GM21381 (cell line): ENCODE results near the gene CXCR6.
A peak's percentile ranks its signal among the peaks of the same experiment; 100 is the strongest.
"Not testable (repeated sequence)": the region's sequence is repeated elsewhere in the genome, so short reads cannot be mapped to it uniquely, and the experiment has no call there.

ENCODE experiments used
- ATAC-seq: cut with Tn5 transposase; IDR thresholded peaks from one replicate; pipeline ENCODE4 v1.9.1; 2021; ENCODE audit warnings: mild to moderate bottlenecking, moderate library complexity; ENCODE audit not compliant: unreplicated experiment

The CXCR6 gene

GRCh38 chr3:45985532-45986302 is 42.5 kb downstream of the CXCR6 start:
- ATAC-seq: no peak

- ATAC-seq: no peak
These were observed 43.2 kb downstream of the CXCR6 start for GRCh38 chr3:45986303-45986982.

- no peak for ATAC-seq
These were observed 44.4 kb downstream of the CXCR6 start for GRCh38 chr3:45987368-45988291.

- no peak for ATAC-seq
These were observed 45.1 kb downstream of the CXCR6 start for GRCh38 chr3:45988362-45988761.

GRCh38 chr3:45988804-45989203 is 45.5 kb downstream of the CXCR6 start:
- no peak for ATAC-seq

GRCh38 chr3:45990181-45990580 is 46.9 kb downstream of the CXCR6 start:
- no peak for ATAC-seq

GRCh38 chr3:45991341-45991740 is 48.1 kb downstream of the CXCR6 start:
- ATAC-seq: no peak

GRCh38 chr3:45992133-45992729 is 49.0 kb downstream of the CXCR6 start:
- no peak for ATAC-seq

GRCh38 chr3:45992821-45993221 is 49.6 kb downstream of the CXCR6 start:
- no peak for ATAC-seq

- ATAC-seq: no peak
These were observed 50.3 kb downstream of the CXCR6 start for GRCh38 chr3:45993421-45994027.

GRCh38 chr3:45994419-45995235 is 51.4 kb downstream of the CXCR6 start:
- peak; percentile 28 for ATAC-seq

- peak; percentile 80 for ATAC-seq
These were observed 52.2 kb downstream of the CXCR6 start, which contains the start of gene FYCO1 for GRCh38 chr3:45995236-45996192. Gene FYCO1, minus strand, starts transcription at chr3:45995824. Its CDS starts 10,914 bp downstream, at chr3:45984910.

- ATAC-seq: not testable (repeated sequence)
These were observed 54.2 kb downstream of the CXCR6 start for GRCh38 chr3:45997499-45997898.

- no peak for ATAC-seq
These were observed 54.7 kb downstream of the CXCR6 start for GRCh38 chr3:45997942-45998341.
